Middle frontal gyrus (tissue), 1 donor: Measurements from ENCODE around the gene TADA1.
"Not testable (repeated sequence)": the region's sequence is repeated elsewhere in the genome, so short reads cannot be mapped to it uniquely, and the experiment has no call there.

Source experiments
- DNase-seq: peaks from one replicate; pipeline ENCODE4 v3.0.0-alpha.2; 2015; ENCODE audit warnings: low spot score; ENCODE audit errors: extremely low spot score

The TADA1 gene

DNA sequence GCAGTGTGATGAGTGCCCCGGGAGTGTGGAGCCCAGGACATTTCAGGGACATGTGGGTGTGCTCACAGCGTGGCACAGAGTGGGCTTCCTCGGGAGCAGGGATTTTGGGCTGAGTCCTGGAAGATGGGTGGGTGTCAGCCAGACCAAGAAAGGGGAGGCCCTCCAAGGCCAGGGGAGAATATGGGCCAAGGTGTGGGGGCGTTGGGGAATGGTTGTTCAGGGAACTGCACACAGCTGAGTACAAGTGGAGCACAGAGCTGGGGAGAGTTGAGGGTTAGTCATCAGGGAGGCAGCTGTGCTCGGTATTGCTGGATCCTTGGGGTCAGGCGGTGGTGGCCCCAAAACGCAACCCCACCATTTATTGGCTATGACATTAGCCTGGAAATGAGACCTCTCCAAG, 31.3 kb downstream of the TADA1 start:
- no peak for DNase-seq

DNA sequence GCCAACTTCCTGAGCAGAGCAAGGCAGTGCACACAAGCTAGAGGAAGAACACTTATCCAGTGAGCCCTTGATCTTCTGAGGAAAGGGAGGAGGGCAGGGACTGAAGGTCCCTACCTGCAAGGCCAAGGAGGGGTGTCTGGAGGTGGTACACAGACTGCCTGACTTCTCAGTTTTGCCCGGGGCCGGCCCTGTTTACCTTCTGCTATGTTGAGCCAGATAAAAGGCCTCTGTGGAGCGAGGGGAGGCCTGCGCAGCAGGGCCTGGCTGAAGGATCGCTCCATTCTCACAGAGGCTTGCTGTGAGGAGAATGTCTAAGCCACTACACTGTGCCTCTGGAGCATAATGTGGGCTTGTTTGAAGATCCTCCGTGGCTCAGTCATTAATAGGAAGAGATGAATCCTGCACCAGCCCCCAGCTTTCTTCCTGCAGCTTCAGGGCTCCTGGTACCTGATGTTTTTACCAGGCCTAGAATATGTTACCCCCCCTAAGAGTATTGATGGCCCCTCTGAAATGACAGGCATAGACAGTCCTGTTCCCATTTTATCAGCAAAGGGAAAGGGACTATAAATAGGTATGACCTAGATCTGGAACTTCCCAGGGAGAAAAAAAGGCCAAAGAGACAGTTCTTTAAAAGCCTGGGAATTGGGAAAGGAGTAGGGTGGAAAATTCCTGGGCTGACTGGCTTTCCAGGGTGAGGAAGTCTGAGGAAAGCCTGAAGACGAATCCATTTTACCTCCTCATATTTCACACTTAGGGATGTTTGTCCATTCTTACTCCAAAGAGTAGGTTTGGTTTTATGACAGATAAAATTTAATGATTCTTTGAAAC, 32.1 kb downstream of the TADA1 start:
- DNase-seq: no peak

DNA sequence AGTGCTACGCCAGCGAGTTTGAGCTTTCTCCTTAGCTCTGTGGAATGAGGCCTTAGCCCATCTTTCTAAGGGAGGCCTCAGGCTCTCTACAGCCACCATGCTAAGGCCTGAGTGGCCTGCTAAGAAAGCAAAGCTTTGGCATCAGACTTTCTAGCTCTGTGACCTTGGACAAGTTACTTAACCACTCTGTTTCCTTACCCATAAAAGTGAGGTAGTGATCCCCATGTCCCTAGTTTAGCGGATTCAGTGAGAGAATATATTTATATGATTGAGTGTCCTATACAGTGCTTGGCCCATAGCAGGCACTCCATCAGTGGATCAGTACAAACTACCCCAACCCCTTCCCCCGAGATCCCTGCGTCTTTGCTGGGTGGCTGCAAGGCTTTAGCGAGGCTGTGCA, 32.7 kb downstream of the TADA1 start:
- DNase-seq: no peak

DNA sequence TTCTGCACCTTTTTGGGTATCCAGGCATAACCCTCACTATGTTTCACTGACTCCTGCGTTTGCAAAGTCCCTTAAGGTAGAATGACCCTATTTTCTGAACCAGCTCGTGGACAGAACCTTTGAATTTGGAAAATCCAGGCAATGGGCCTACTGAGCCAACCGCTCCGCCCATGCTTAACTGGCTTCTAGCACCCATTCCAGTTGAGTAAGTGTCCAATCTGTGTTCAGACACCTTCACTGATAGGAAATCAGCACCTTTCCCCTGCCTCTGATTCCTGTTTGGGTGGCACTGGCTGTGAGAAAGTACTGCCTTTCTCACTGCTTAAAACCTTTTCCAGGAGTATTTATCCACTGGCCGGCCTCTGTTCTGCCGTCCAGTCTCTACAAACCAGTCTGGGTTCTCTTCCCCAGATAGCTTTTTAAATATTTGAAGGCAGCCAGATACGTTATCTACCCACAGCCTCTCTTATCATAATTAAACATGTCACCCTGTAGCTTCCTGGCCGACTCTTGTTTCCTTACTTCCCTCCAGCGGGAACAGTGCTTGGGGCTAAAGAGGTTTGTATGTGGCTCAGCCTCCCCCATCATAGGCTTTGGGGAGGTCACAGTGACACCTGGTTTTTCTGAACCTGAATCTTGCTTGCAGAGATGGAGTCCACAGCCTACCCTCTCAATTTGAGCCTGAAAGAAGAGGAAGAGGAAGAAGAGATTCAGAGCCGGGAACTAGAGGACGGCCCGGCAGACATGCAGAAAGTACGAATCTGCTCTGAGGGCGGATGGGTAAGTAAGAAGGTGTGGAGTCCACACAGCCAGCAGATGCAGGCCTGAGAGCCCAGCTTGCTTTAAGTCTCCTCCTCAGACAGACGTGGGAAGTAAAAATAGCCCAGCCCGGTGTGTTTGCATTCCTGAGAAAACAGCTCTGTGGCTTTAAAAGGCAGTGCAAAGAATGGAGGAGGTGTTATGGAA, 35.5 kb downstream of the TADA1 start:
- no peak for DNase-seq

DNA sequence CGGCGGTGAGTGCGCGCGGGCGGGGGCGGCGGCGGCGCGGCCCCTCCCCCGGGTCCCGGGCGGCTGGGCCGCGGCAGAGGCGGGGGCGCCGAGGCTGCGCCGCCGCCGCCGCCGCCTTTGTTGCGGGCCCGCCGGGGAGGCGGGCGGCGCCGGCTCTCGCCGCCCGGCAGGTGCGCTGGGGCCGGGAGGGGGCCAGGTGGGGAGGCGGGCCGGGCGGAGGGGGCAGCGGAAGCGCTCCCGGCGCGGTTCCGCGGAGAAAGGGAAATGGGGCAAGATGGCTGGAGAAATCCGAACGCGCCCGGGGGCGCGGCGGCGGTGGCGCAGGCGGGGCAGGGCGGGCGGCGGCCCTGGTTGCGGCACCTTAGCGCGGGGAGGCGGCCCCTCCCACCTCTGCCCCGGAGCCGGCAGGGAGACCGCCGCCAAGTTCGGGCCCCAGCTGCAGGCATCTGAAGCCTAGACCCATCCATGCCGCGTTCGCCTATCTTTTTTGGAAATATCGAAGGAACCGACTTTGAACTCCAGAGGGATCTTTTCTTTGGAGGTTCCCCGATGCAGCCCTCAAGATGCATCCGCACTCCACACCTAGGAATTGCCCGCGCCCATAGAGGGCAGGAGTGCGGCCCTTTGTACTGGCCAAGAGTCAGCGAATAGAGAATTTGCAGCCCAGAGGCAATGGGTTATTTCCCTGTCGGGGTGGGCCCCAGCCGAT, 36.3 kb downstream of the TADA1 start:
- no peak for DNase-seq

DNA sequence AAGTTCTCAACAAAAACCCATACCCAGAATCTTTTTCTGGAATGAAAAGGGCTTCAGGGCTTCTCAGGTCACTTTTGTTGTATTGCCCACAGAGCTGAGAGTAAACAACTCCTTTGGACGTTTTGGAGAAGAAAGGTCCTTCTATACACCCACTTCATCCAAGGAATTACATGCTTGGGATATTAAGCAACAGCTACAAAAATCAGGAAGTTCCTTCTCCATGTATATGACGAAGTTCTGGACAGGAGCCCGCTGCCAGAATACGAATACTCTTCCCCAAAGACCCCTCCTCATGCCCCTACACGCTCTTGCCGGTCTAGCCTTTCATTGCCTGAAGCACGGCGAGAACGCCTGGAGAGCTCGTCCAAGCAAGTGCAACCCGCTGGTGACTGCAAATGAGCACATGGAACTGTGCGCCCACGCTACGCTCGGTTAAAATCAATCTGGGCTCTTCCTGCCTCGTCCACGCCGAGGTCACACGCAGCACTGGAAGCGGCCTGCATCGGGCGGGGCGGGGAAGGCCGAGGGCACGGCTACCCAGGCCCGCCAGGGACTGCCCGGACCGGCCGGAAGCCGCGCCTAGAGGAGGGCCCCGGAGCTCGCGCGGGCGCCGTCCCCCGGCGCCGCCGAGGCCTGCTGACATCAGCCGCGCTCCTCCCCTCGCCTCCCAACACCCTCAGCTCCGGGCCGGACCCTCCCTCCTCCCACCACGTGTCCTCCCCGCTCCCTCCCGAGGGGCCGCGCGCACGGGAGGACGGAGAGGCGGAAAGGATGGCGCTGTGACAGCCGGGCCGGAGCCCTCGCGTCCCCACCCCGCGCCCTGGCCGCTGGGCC, 37.1 kb downstream of the TADA1 start, which contains the start of gene POGK:
POGK (plus strand) TSS at position 710 of the 834 bp plus-strand sequence. CDS start 1,482 bp downstream, outside the sequence.
- DNase-seq: peak; percentile 85

DNA sequence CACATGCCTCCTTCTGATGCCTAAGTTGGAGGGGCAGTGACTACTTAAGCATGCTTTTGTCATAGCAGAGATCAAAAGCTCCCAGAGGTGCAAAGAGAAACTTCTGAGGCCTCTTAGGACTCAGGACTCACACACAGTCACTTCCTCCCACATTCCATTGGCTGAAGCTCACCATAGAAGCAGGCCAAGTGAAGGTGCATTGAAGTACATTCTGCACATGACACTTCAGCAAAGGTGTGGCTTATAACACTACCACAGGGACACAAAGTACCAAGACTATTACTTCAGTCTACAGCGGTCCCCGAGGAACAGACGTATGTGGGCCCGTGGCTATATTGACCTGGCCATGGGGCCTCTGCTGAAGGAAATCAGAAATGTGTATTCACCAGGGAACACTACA, 39.3 kb downstream of the TADA1 start:
- no peak for DNase-seq

DNA sequence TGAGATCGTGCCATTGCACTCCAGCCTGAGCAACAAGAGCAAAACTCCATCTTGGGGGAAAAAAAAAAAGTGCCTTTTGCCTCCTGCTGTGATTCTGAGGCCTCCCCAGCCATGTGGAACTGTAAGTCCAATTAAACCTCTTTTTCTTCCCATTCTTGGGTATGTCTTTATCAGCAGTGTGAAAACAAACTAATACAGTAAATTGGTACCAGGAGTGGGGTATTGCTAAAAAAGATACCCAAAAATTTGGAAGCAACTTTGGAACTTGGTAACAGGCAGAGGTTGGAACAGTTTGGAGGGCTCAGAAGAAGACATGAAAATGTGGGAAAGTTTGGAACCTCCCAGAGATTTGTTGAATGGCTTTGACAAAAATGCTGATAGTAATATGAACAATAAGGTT, 46.3 kb downstream of the TADA1 start:
- not testable (repeated sequence) for DNase-seq

DNA sequence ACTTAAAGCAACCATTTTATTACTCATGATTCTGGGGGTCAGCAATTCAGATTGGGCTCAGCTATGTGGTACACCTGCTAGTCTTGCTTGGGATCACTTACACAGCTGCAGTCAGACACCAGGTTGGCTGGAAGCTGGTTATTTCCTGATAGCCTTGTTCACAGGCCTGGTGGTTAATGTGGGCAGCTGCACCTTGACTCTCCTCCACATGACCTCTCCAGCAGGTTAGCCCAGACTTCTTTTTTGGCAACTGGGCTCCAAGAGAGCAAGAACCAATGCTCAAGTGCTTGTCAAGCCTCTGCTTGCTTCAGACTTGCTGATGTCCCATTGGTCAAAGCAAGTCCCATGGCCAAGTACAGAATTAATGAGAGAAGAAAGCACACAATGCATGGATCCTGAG, 48.6 kb downstream of the TADA1 start:
- no peak for DNase-seq

DNA sequence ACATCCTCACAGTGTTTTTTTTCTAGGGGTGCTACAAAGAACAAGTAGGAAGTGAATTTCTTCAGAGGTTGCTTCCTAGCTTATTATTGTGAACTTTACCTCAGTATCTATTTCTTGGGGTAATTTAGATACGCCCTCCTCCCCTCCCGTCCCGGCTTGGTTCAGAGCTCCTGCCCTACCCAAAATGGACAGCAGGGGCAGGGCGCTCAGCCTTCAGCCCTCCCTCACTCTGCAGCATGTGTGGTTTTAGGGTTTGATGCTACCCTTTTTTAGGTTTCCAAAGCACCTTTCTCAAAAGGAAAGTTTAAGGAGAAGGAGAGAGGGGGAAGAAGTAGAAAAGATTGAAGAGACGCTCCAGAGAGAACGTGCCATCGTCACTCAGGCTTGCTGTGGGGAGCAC, 53.7 kb downstream of the TADA1 start:
- no peak for DNase-seq

DNA sequence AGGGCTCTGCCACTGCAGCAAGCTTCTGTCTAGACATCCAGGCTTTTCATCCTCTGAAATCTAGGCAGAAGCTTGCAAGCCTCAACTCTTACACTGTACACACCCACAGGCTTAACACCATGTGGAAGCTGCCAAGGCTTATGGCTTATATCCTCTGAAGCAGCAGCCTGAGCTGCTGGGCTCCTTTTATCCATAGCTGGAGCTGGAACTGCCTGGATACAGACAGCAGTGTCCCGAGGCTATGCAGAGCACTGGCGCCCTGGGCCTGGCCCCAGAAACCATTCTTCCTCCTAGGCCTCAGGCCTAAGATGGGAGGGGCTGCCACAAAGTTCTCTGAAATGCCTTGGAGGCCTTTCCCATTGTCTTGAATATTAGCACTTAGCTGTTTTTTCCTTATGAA, 56.1 kb downstream of the TADA1 start:
- no peak for DNase-seq

DNA sequence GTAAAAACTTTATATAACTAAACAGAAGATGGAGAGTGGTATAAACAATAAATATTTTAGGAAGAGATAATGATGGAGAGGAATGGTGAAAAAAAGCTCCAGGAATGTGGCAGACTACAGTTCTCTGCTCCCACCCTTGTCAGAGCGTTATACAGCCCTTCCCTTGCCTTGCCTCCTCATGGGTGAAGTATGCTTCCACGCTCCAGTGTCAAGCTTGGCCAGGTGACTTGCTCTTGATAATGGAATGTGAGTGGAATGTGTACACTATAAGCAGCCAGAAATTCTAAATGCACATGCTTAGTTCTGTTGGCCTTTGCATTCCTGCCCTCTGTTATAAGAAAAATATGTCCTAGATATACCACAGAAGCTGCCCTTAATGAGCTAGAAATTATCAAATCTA, 61.5 kb downstream of the TADA1 start:
- no peak for DNase-seq

DNA sequence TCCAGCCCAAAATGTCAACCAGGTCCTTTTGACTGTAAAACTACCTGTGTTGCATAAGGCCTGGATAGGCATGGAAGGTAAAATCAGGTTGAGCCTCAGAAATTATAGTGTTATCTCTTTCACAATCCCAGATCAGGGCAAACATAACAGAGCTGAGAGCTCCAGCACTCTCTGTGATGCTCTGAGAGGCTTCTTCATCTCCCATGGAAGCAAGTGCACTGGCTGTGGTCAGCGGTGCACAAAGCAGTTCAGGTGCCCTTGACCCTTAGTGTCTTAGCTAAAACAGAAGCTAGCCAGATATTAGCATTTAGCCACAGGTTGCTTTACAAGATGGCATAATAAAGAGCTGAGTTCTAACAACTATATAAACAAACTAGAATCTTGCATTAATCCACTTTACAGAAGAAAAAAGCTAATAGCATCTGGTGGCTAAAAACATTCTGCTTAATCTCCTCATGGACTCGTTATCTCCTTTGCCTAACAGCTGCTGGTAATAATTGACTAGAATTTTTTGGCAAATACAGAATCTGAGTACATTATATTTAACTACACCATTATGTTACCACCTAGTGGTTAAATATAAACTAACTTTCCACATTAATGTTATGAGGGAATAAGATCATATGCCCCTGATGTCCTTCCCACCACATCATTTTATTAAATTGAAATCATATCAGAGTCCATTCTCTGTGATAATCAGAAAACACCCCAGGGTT, 62.4 kb downstream of the TADA1 start:
- DNase-seq: no peak

DNA sequence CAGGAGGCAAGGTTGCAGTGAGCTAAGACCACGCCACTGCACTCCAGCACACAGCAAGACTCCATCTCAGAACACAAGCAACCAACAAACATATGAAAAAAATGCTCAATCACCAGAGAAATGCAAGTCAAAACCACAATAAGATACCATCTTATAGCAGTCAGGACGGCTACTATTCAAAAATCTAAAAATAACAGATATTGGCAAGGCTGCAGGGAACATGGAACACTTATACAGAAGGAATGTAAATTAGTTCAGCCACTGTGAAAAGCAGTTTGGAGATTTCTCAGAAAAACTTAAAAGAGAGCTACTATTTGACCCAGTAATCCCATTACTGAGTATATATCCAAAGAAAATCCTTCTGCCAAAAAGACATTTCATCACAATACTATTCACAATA, 64.4 kb downstream of the TADA1 start:
- DNase-seq: no peak

DNA sequence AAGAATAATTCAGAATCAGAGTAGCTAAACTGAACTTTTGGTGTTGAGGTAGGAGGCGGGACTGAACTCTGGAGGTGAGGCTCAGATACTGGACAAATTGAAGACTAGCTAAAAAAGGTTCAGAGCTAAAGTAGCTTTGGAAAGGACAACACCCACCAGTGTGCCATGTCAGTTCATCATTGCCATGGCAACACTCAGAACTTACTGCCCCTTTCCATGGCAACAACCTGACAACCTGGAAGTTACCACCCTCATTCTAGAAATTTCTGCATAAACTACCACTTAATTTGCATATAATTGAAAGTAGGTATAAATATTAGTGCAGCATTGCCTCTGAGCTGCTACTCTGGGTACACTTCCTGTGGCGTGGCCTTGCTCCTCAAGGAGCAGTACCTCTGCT, 67.1 kb downstream of the TADA1 start:
- DNase-seq: no peak
